ENCODE measurements around the gene TMEM117. TPM values are rescaled to one million over a fixed set of nuclear protein-coding genes. Genes with fewer than 3 reads are reported as not detected.

TMEM117 gene
- total and polyA plus RNA-seq, 2 donors (not counting 1 experiment from before 2014, with no cell fraction given) = 2.0 to 10.4 TPM

- POLR2A ChIA-PET = no interaction called here
- TF ChIP-seq EZH2 (IDR thresholded peaks at IDR 0.05; ENCODE audit: borderline replicate concordance, insufficient read depth, low read depth, low read length, poor library complexity, severe bottlenecking) (no peak), CTCF (IDR thresholded peaks at IDR 0.05) (no peak)
- Histone ChIP-seq H3K9ac (ENCODE audit: low read length) (no peak overlapping the region), H3K27ac (ENCODE audit: low read length in 2 of 2) (no peak overlapping the region), H4K20me1 (ENCODE audit: control insufficient read depth, insufficient read depth, low read length, poor library complexity, severe bottlenecking) (no peaks in the 10 kb centered on the region), H3K4me2 (replicated peaks; ENCODE audit: low read depth, low read length, poor library complexity, severe bottlenecking) (no peak overlapping the region), H3K9me3 (ENCODE audit: control extremely low read depth in 1 of 3, control insufficient read depth in 2 of 3, insufficient read depth in 1 of 3, low read length in 2 of 3) (peaks cover 0 to 12% (median 4%) of the 10 kb centered on the region in 3 donors), H3K27me3 (replicated peaks in 1 of 4; ENCODE audit: control extremely low read depth in 1 of 4, control insufficient read depth in 3 of 4, insufficient read depth in 4 of 4, low read length in 3 of 4) (no peaks in the 10 kb centered on the region), H3K4me1 (ENCODE audit: control insufficient read depth in 2 of 2, insufficient read depth in 2 of 2, low read length in 2 of 2) (no peaks in the 10 kb centered on the region), H3K36me3 (replicated peaks in 1 of 2; ENCODE audit: control extremely low read depth in 1 of 2, control insufficient read depth in 1 of 2, extremely low read depth in 1 of 2, insufficient read depth in 2 of 2, low read length in 1 of 2) (no peaks in the 10 kb centered on the region), H3K79me2 (ENCODE audit: control insufficient read depth, insufficient read depth, low read length) (no peaks in the 10 kb centered on the region), H3K4me3 (ENCODE audit: control extremely low read depth in 1 of 5, extremely low read depth in 1 of 5, insufficient read depth in 1 of 5, low read depth in 2 of 5, low read length in 4 of 5) (no peak overlapping the region), H2AFZ (ENCODE audit: insufficient read depth, low read depth, low read length, poor library complexity, severe bottlenecking) (no peak overlapping the region)
- CTCF ChIA-PET = no interaction called here
- DNase-seq (no peak), ATAC-seq (ENCODE audit: low read depth) (no peak)
- Mint-ChIP-seq H3K27ac (no peak overlapping the region), H3K27me3 (no peaks in the 10 kb centered on the region), H3K4me1 (no peaks in the 10 kb centered on the region), H3K9me3 (ENCODE audit: insufficient read depth) (peaks cover 8% of the 10 kb centered on the region), H3K4me3 (no peak overlapping the region)
- no CpG with 5 or more reads among the region's 1 CpG for WGBS (ENCODE audit: insufficient coverage)
- intact Hi-C loops (cut with micrococcal nuclease) = no loop called here
Observed at GRCh38 chr12:43935581-43935980, 99.7 kb downstream of the TMEM117 start.

- Histone ChIP-seq H4K20me1 (ENCODE audit: control insufficient read depth, insufficient read depth, low read length, poor library complexity, severe bottlenecking) (no peaks in the 10 kb centered on the region), H3K4me2 (replicated peaks; ENCODE audit: low read depth, low read length, poor library complexity, severe bottlenecking) (no peak overlapping the region), H3K9me3 (ENCODE audit: control extremely low read depth in 1 of 3, control insufficient read depth in 2 of 3, insufficient read depth in 1 of 3, low read length in 2 of 3) (no peaks in the 10 kb centered on the region), H3K27ac (ENCODE audit: low read length in 2 of 2) (no peak overlapping the region), H3K36me3 (replicated peaks in 1 of 2; ENCODE audit: control extremely low read depth in 1 of 2, control insufficient read depth in 1 of 2, extremely low read depth in 1 of 2, insufficient read depth in 2 of 2, low read length in 1 of 2) (no peaks in the 10 kb centered on the region), H3K4me3 (ENCODE audit: control extremely low read depth in 1 of 5, extremely low read depth in 1 of 5, insufficient read depth in 1 of 5, low read depth in 2 of 5, low read length in 4 of 5) (no peak overlapping the region), H2AFZ (ENCODE audit: insufficient read depth, low read depth, low read length, poor library complexity, severe bottlenecking) (no peak overlapping the region), H3K4me1 (ENCODE audit: control insufficient read depth in 2 of 2, insufficient read depth in 2 of 2, low read length in 2 of 2) (no peaks in the 10 kb centered on the region), H3K27me3 (replicated peaks in 1 of 4; ENCODE audit: control extremely low read depth in 1 of 4, control insufficient read depth in 3 of 4, insufficient read depth in 4 of 4, low read length in 3 of 4) (no peaks in the 10 kb centered on the region), H3K9ac (ENCODE audit: low read length) (no peak overlapping the region), H3K79me2 (ENCODE audit: control insufficient read depth, insufficient read depth, low read length) (no peaks in the 10 kb centered on the region)
- intact Hi-C loops (cut with micrococcal nuclease) = no loop called here
- ChIA-PET POLR2A (no interaction called here), CTCF (no interaction called here)
- DNase-seq (no peak), ATAC-seq (ENCODE audit: low read depth) (no peak)
- H3K4me3 Mint-ChIP-seq = no peak overlapping the region
- no peak for TF ChIP-seq CTCF (IDR thresholded peaks at IDR 0.05)
- no peaks in the 10 kb centered on the region for H3K9me3 Mint-ChIP-seq (ENCODE audit: insufficient read depth)
- H3K4me1 Mint-ChIP-seq = no peaks in the 10 kb centered on the region
- WGBS (ENCODE audit: insufficient coverage) = 86% methylated on average over 2 of the region's 2 CpGs
- no peaks in the 10 kb centered on the region for H3K27me3 Mint-ChIP-seq
- no peak overlapping the region for H3K27ac Mint-ChIP-seq
Observed at GRCh38 chr12:43937947-43938346, 102.1 kb downstream of the TMEM117 start.

Data from B cell (primary cell).